DMS153 (cell line): Measurements from ENCODE around the gene IGF2R.
"Not testable (repeated sequence)": the region's sequence is repeated elsewhere in the genome, so short reads cannot be mapped to it uniquely, and the experiment has no call there.

Source experiments
- DNase-seq: peaks from one replicate; lab custom pipeline; 2025; lab: John Stamatoyannopoulos, UW

The IGF2R gene

GRCh38 chr6:159952289-159953005 lies 16.4 kb upstream of the IGF2R start:
- DNase-seq, result no peak

GRCh38 chr6:159953091-159953601 lies 15.7 kb upstream of the IGF2R start:
- no peak for DNase-seq

- DNase-seq, result no peak
Observed at GRCh38 chr6:159955945-159956361, 12.9 kb upstream of the IGF2R start.

- DNase-seq, result no peak
Observed at GRCh38 chr6:159957071-159957673, 11.7 kb upstream of the IGF2R start.

GRCh38 chr6:159959165-159959975 lies 9.5 kb upstream of the IGF2R start:
- DNase-seq, result no peak

- no peak for DNase-seq
Observed at GRCh38 chr6:159959976-159960384, 8.9 kb upstream of the IGF2R start.

- no peak for DNase-seq
Observed at GRCh38 chr6:159960485-159960884, 8.4 kb upstream of the IGF2R start.

GRCh38 chr6:159961528-159961927 lies 7.4 kb upstream of the IGF2R start:
- DNase-seq, result no peak

GRCh38 chr6:159963111-159963510 lies 5.8 kb upstream of the IGF2R start:
- DNase-seq, result no peak

GRCh38 chr6:159964046-159964445 lies 4.8 kb upstream of the IGF2R start:
- no peak for DNase-seq

GRCh38 chr6:159966339-159966738 lies 2.5 kb upstream of the IGF2R start:
- DNase-seq, result no peak

GRCh38 chr6:159966981-159967380 lies 1.9 kb upstream of the IGF2R start:
- DNase-seq, result no peak

GRCh38 chr6:159967621-159968020 lies 1.3 kb upstream of the IGF2R start:
- DNase-seq, result not testable (repeated sequence)

GRCh38 chr6:159969204-159969912 lies 476 bp downstream of the IGF2R start:
- DNase-seq, result no peak

GRCh38 chr6:159969921-159970320 lies 1.0 kb downstream of the IGF2R start:
- no peak for DNase-seq

GRCh38 chr6:159970659-159971063 lies 1.8 kb downstream of the IGF2R start:
- DNase-seq, result no peak

GRCh38 chr6:159971341-159972178 lies 2.7 kb downstream of the IGF2R start:
- DNase-seq, result no peak

GRCh38 chr6:159972506-159973268 lies 3.8 kb downstream of the IGF2R start:
- no peak for DNase-seq

GRCh38 chr6:159973406-159973805 lies 4.5 kb downstream of the IGF2R start:
- DNase-seq, result no peak

GRCh38 chr6:159973951-159974350 lies 5.1 kb downstream of the IGF2R start:
- DNase-seq, result peak; percentile 58
